NCI-H2196 (cell line): ENCODE data around the gene LBX2.

Source experiments
- DNase-seq: peaks from one replicate; lab custom pipeline; 2025; ENCODE audit not compliant: unreplicated experiment; lab: John Stamatoyannopoulos, UW

Gene LBX2

DNA sequence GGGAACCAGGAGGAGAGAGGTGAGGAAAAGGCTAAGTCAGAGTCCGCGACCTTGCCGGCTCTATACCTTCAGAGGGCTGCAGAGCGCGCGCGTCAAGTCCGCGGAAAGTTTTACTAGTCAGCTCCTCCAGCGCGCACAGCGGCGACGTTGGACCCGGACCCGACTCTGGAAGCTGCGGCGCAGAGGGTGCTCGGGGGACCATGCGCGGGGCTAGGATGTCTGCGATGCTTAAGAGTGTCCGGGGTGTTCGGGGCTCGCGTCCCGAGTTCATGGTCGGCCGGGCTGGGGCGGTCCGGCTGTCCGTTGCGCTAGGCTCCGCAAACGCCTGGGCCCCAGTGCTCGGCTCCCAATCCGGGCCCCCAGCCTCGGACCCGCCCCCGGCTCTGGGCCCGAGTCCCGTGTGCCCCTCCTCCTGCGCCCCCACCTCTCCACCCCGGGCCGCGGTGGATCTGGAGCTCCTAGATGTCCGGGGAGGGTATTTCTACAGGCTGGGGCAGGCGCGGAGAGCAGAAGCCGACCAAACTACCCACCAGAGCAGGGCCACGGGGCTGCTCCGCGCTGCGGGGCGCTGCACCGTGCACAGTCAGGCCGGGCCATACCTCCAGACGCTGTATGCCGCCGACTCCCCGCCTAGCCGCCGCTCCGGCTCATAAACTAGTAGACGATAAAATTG lies at the start of gene LBX2:
Gene LBX2, minus strand, starts transcription at position 337 of the 673 bp plus-strand sequence. Its CDS starts 66 bp downstream, at position 271.
- DNase-seq, result no peak

- DNase-seq, result no peak
Observed at GRCh38 chr2:74548285-74548899, 49.0 kb upstream of the LBX2 start.

DNA sequence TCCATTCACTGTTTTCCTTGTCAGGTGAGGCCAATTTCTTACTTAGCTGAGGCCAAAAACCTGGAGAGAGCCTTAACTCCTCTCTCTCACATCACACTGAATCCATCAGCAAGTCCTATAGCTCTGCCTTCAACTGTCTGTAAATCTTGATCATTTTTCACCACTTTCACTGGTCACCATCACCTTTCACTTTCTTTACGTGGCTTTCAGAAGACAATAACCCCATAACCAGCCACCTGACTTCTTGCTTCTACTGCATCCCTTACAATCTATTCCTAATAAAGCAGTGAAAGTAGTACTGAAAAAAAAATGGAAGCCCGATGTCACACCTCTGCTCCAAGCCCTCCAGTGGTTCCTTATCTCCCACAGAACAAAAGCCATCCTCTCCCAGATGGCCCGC lies 46.6 kb upstream of the LBX2 start:
- DNase-seq, result no peak

GRCh38 chr2:74544634-74545033 lies 45.2 kb upstream of the LBX2 start:
- DNase-seq, result no peak

GRCh38 chr2:74542978-74543377 lies 43.6 kb upstream of the LBX2 start:
- DNase-seq, result no peak

DNA sequence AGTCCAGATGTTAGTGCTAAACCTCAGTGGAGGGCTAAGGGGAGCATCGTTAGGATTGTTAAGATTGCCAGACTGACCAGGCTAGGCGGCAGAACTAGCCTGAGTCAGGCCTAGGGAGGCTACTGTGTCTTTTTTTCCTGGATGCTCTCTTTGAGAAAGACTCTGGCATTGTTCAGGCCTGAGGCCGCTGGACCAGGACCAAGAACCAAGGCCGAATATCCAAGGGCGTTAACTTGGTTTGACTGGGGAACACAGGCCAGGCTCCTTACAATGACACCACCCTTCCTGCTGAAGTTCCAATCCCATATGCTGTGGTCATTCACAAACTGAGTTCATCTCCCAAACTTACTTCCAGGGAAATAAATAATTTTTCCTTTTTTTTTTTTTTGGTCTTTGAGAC lies 40.9 kb upstream of the LBX2 start:
- no peak for DNase-seq

GRCh38 chr2:74538881-74539339 lies 39.5 kb upstream of the LBX2 start:
- no peak for DNase-seq

GRCh38 chr2:74537140-74537539 lies 37.7 kb upstream of the LBX2 start:
- DNase-seq, result no peak

GRCh38 chr2:74536166-74536950 lies 37.0 kb upstream of the LBX2 start:
- no peak for DNase-seq

- no peak for DNase-seq
Observed at GRCh38 chr2:74535440-74535965, 36.1 kb upstream of the LBX2 start.

- no peak for DNase-seq
Observed at GRCh38 chr2:74534411-74534810, 35.0 kb upstream of the LBX2 start.

DNA sequence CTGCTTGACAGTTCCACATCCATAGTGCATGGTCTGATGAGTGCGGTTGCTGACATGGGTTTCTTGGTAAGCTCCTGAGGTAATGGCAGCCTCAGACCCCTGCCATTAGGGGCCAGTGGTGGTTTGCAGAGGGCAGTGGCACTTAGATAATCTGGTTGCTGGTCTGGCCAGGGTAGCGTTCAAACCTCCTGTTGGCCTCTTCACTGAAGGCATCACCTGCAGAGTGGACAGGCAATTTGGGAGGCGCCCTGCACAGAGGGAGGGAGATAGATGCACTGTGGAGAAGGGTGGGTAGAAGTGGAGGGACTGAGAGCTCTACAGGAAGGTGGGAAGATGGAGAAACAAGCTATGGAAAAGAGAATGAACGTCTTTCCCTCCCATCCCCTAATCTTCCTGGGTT lies 34.1 kb upstream of the LBX2 start:
- DNase-seq, result no peak

GRCh38 chr2:74532222-74532621 lies 32.8 kb upstream of the LBX2 start:
- no peak for DNase-seq

DNA sequence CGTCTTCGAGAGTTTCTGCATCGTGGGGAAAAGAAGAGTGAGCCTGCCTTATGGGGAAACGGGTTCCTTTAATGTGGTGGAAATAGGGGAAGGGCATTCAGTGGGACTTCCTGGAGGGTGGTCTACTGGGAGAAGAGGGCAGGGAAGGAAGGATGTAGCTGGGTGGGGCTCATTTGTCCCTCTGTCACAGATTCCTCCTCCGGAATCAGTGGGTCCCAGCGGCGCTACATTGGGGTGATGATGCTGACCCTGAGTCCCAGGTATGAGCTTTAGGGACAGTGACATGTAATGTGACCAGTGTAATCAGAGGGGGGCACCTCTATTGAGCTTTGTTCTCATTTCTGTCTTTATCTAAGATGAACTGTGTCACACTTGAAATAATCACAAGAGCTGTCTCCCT lies 32.3 kb upstream of the LBX2 start:
- no peak for DNase-seq

DNA sequence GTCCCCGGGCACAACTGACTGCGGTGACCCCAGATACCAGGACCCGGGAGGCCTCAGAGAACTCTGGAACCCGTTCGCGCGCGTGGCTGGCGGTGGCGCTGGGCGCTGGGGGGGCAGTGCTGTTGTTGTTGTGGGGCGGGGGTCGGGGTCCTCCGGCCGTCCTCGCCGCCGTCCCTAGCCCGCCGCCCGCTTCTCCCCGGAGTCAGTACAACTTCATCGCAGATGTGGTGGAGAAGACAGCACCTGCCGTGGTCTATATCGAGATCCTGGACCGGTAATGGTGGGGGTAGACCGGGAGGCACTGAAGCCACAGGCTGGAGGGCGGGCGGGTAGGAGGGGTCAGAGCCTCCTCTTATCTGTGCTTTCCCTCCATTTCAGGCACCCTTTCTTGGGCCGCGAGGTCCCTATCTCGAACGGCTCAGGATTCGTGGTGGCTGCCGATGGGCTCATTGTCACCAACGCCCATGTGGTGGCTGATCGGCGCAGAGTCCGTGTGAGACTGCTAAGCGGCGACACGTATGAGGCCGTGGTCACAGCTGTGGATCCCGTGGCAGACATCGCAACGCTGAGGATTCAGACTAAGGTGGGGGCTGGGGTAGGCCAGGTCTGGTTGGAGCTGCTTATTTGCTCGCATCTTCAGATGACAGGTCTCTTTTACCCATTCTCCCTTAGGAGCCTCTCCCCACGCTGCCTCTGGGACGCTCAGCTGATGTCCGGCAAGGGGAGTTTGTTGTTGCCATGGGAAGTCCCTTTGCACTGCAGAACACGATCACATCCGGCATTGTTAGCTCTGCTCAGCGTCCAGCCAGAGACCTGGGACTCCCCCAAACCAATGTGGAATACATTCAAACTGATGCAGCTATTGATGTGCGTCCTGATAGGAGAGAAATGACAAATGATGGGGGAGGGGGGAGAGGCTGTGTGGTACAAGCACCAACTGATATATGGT lies 31.1 kb upstream of the LBX2 start:
- no peak for DNase-seq

DNA sequence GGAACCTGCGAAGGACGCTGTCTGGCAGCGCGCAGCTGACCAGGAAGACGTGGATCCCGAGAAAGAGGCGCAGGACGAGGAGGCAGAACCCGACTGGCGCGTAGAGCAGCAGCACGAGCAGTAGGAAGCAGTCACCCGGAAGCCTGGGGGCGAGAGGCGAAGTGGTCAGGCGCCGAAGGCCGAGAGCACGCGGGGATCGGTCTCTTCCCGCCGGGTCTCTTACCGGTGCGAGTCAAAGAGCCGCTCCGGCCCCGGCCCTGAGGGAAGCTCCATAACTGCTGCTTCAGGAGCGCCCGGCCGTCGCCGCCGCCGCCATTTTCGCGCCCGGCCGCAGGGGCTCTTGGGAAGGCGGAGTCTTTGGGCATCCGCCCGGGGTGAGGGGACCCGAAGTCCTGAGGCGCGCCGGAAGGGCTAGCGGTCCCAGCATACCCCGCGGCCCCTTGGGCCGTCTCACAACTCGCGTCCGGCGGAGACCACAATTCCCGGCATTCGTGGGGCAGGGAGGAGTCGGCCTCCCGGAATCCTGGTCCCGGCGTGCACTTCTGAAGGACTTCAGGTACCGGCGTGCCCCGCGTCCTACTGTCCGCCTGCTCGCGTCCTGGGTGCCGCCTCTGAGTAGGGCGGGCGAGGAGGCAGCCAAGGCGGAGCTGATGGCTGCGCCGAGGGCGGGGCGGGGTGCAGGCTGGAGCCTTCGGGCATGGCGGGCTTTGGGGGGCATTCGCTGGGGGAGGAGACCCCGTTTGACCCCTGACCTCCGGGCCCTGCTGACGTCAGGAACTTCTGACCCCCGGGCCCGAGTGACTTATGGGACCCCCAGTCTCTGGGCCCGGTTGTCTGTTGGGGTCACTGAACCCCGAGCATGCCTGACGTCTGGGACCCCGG lies 30.2 kb upstream of the LBX2 start, which contains the start of the genes AUP1 and HTRA2:
Gene AUP1, minus strand, starts transcription at position 350 of the 882 bp plus-strand sequence. Its CDS starts 77 bp downstream, at position 273.
Gene HTRA2, plus strand, starts transcription at position 577 of the 882 bp plus-strand sequence. Its CDS starts 74 bp downstream, at position 651.
- DNase-seq, result peak; percentile 93

DNA sequence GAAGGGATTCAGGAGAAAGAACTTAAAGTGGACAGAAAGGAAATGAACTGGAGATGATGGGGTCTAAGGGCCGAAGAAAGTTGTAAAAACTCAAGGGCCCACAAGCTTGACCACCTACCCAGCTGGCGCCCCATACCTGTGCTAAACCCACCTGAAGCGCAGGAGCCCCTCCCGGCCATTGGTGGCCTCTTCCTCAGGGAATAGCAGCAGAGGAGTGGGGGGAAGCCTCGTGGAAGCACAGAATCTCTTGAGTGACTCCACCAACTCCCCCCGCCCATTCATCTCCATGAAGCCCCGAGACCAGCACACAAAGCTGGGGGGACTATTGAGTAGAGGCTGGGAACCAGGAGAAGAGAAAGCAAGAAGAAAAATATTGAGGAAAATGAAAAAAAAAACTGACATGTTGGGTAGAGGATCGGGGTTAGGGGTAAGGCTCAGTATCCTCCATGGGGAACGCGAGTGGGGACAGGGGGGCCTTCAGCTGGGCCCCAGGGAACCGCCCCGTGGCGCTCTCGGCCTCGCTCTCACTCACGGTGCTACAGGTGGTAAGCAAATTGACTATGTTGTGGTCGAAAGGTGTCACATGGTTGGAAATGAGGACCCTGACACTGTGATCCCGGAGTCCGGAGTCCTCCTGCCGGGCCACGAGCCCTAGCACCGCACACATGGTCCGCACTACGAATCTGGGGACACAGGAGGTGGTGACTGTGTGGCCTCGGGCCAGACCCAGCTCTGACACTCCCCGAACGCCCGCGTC lies 29.4 kb upstream of the LBX2 start:
- no peak for DNase-seq

- DNase-seq, result no peak
Observed at GRCh38 chr2:74527741-74528140, 28.3 kb upstream of the LBX2 start.
